GM18505 (cell line): ENCODE measurements around the gene TSBP1.
"Not testable (repeated sequence)": the region's sequence is repeated elsewhere in the genome, so short reads cannot be mapped to it uniquely, and the experiment has no call there.

ENCODE experiments used
- ATAC-seq: cut with Tn5 transposase; IDR thresholded peaks from one replicate; pipeline ENCODE4 v1.9.1; 2021; ENCODE audit not compliant: unreplicated experiment
- POLR2A ChIP-seq: IDR thresholded peaks from 4 replicates; pipeline ENCODE4 v1.6.1; 2011; ENCODE audit warnings: borderline replicate concordance; ENCODE audit not compliant: insufficient read depth, insufficient read length; ENCODE audit errors: extremely low read depth

Gene TSBP1

DNA sequence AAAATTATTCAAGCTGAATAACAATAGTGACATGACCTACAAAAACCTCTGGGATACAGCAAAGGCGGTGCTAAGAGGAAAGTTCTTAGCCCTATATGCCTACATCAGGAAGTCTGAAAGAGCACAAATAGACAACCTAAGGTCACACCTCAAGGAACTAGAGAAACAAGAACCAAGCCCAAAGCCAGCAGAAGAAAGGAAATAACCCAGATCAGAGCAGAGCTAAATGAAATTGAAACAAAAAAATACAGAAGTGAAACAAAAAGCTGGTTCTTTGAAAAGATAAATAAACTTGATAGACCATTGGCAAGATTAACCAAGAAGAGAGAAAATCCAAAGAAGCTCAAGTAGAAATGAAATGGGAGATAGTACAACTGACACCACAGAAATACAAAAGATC, 100.3 kb downstream of the TSBP1 start:
- TF ChIP-seq POLR2A = no peak
- no peak for ATAC-seq

DNA sequence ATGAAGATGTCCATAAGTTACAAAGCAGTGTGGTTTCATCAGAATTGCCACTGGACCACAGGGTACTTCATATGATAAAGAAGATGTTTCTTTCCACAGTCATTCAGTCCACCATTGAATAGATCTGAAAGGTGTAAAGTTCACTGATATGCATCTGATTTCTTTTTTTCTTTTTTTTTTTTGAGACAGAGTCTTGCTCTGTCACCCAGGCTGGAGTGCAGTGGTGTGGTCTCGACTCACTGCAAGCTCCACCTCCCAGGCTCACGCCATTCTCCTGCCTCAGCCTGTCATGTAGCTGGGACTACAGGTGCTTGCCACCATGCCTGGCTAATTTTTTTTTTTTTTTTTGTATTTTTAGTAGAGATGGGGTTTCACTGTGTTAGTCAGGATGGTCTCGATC, 103.2 kb downstream of the TSBP1 start:
- ATAC-seq = not testable (repeated sequence)

DNA sequence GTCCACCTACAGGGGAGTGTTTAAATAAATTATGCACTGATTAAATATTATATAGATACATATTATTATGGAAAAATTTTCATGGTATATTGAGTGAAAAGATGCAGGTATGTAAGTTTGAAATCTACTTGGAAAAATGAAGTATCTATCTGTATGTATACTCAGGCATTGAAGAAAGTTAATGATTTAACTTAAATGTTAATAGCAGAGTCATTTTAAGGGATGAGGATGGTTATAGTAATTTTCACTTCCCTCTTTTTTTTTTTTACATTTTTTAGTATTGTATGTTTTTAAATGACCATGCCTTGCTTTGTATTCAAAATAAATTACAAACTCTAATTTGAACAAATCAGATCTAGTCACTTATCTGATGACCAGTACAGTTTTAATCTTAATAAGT, 104.7 kb downstream of the TSBP1 start:
- no peak for ATAC-seq
- TF ChIP-seq POLR2A = no peak

DNA sequence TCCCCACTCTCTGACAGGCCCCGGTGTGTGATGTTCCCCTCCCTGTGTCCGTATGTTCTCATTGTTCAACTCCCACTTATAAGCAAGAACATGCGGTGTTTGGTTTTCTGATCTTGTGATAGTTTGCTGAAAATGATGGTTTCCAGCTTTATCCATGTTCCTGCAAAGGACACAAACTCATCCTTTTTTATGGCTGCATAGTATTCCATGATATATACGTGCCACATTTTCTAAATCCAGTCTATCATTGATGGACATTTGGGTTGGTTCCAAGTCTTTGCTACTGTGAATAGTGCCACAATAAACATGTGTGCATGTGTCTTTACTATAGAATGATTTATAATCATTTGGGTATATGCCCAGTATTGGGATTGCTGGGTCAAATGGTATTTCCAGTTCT, 114.4 kb downstream of the TSBP1 start:
- ATAC-seq = not testable (repeated sequence)

DNA sequence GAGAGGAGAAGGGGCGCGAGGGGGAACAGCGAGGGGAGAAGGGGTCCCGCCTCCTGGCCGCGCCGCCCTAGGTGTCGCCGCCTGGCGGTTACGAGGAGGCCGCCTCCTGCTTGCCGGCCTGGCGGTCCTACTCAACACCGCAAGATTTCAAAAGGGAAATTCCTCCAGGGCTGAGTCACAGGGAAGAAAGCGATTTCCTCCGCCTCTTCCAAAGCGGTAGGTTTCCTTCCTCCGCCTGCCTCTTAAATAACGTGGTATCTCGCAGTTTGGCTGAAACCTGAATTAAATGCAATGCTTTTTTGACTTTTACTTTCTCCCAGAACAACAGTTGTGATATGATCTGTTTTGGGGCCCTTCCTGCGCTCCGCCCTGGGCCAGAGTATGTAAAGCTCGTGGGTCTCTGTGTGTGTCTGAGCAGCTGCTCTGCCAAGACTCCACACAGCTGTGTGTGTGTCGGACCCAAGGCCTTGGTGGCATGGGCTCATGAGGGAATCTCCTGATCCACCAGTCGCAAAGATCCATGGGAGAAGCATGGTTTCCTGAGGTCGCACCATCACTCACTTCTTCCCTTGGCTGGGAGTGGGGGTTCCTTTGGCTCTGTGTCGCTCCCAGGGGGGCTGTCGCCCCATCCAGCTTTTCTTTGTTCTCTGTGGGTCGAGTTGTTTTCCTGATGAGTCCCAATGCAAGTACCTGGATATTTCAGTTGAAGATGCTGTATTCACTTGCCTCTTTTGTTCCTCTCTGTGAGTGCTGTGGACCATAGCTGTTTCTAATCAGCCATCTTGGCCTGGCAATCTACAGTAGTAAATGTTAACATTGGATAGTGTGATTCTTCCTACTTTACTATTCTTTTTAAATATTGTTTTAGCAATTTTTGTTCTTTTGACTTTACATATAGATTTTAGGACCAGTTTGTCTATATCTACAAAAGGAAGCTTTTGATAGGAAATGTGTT, 116.2 kb downstream of the TSBP1 start:
- no peak for ATAC-seq
- TF ChIP-seq POLR2A = peak; percentile 35

DNA sequence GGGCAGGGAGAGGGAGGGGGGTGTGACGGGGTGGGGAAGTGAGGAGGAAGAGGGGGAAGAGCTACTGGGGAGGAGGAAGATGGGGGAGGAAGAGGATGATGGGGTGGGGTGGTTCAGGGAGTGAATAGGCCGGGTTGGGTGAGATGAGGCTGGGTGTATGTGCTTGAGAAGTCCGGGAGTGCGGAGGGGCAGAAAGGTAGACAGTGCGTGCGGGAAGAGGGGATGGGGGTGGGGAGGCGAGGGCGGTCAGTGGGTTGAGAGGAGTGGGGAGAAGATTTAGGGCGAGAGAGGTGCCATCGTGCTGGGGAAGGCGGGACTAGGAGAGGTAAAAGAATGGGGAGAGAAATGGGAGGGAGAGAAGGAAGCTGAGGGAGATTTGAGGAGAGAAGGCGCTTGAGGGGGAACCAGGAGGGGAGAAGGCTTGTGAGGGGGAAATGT, 116.9 kb downstream of the TSBP1 start:
- ATAC-seq = no peak
- TF ChIP-seq POLR2A = no peak

DNA sequence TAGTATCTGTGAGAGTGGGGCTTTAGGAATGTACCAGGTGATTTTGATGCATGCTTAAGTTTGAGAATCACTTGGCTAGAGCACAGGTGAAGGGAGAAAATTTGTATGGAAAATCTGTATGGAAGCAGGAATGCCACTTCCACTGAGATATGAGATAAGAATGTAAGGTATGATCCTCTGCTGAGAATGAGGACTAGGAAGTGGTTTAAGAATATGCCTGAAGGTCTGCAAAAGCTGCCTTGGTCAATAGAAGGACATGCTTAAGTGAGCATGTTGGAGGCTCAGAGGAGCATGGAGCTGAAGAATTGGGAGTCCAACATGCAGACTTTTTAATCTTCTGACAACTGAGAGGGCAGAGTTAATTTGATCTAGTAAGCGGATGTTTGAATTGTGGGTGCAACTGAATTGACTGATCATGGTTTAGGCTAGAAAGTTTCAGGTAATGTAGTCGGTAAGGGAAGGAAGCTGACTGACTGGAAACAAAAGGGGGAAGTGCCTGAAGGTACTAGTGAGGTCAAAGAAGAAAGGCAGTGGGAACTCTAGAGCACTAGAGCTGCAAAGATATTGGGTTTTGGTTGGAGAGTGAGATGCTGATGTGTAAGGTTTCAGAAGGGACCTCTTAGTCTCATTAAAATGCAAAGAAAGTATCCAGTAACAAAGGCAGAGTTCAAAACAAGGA, 119.2 kb downstream of the TSBP1 start:
- no peak for TF ChIP-seq POLR2A
- no peak for ATAC-seq

DNA sequence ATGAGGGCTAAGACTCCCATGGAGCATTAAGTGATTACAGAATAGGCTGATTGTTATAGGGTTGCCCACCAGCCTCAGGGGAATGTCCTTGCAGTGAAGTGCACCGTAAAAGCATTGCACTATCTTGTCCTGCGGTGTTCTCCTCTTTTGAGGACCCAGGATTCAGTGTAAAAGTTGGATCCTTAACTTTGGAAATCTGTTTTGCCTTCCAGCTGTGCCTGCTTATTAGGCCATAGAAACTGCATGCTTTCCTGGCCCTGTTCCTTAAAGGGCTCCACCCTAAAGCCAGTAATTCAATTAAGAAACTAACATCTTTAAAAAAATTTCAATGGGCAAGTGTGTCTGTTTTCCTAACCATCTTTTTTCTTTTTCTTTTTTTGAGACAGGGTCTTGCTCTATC, 122.4 kb downstream of the TSBP1 start:
- ATAC-seq = no peak
- TF ChIP-seq POLR2A = no peak

DNA sequence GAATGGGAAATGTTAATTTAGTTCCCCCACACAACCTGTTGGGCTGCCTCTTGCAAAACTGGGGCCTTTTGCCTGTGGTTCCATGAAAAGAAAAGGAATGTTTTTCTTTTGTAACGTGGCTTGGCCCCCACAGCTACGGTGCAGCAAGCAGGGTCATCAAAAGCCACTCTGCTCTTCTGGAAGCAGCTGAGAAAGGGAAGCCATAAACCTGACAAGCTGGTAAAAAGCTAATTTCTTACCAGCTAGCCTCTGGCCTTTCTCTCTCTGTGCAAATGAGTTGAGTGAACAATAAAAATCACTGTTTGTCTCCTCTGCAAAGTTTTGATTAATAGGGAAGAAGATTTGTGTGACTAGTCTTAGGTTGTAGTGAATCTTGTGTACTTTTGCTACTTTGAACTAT, 124.3 kb downstream of the TSBP1 start:
- ATAC-seq = no peak
- no peak for TF ChIP-seq POLR2A

DNA sequence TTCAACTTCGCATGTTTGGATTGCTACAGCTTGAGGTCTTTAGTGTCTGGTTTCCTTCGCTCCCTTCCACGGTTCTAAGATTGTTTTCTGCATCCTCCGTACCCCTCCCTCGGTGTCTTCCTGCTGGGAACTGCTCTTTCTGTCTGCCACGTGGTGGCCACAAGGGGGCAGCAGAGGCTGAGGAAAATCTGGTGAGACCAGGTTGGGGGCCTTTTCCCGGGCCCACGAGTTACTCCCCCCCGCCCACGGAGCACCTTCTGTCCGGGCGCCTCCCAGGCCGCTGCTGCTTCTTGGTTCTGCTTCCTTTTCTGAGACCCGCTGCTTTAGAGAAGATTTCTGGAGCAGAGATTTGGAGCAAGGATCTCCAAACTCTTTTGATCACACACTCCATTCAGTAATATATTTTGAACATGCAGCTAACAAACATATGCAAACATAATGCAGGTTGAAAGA, 126.7 kb downstream of the TSBP1 start:
- no peak for ATAC-seq
- TF ChIP-seq POLR2A = no peak

DNA sequence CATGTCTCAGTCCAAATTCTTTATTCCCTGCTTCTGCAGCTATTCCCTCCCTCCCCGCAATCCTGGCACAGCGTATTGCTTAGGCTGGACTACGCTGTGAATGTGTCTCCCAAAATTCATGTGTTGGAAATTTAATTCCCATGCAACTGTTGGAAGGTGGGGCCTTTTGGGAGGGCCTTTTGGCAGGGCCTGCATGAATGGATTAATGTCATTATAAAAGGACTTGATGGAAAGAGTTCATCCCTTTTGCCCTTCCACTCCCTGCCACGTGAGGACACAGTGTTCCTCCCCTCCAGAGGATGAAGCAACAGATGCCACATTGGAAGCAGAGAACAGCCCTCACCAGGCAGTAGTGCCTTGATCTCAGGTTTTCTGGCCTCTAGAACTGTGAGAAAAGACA, 127.4 kb downstream of the TSBP1 start:
- no peak for ATAC-seq
- no peak for TF ChIP-seq POLR2A
